Gastrocnemius medialis (tissue), 4 donors: ENCODE results near the gene KAZN.

Experiments used
- POLR2A ChIP-seq, 2 donors: fragments of 450-650 bp; IDR thresholded peaks; one replicate each; pipeline ENCODE4 v1.6.1; 2017; ENCODE audit warnings: antibody characterized with exemption in 2 of 2, mild to moderate bottlenecking in 2 of 2, moderate library complexity in 2 of 2
- TF ChIP-seq, protein P1 (sequence below), 5 experiments: fragments of 450-650 bp in 3 of 5; fragments of 200-600 bp in 2 of 5; sonication (generic) in 2 of 5; IDR thresholded peaks in 4 of 5; conservative IDR thresholded peaks in 1 of 5; 1 replicate in 4 of 5; 2 replicates in 1 of 5; pipeline ENCODE4 v1.5.1; 2016 to 2019; ENCODE audit warnings: antibody characterized with exemption in 5 of 5, mild to moderate bottlenecking in 3 of 5, moderate library complexity in 3 of 5

- TF ChIP-seq, protein P1, sequence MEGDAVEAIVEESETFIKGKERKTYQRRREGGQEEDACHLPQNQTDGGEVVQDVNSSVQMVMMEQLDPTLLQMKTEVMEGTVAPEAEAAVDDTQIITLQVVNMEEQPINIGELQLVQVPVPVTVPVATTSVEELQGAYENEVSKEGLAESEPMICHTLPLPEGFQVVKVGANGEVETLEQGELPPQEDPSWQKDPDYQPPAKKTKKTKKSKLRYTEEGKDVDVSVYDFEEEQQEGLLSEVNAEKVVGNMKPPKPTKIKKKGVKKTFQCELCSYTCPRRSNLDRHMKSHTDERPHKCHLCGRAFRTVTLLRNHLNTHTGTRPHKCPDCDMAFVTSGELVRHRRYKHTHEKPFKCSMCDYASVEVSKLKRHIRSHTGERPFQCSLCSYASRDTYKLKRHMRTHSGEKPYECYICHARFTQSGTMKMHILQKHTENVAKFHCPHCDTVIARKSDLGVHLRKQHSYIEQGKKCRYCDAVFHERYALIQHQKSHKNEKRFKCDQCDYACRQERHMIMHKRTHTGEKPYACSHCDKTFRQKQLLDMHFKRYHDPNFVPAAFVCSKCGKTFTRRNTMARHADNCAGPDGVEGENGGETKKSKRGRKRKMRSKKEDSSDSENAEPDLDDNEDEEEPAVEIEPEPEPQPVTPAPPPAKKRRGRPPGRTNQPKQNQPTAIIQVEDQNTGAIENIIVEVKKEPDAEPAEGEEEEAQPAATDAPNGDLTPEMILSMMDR (IDR thresholded peaks at IDR 0.05 in 4 of 5, conservative IDR thresholded peaks at IDR 0.05 in 1 of 5) = no peak
- no peak for TF ChIP-seq POLR2A (IDR thresholded peaks at IDR 0.05)
These were observed 26.4 kb upstream of the KAZN start for GRCh38 chr1:14571810-14572767.
